Activated naive CD4-positive, alpha-beta T cell treated with anti-CD3 and anti-CD28 coated beads, Interleukin-2, amount 50 U/mL, for 72 hours (primary cell): Measurements from ENCODE around the gene SGMS1. TPM values are rescaled to one million over a fixed set of nuclear protein-coding genes. Genes with fewer than 3 reads are reported as not detected.

Source experiments
- ATAC-seq, 2 donors: fragments of 150-1000 bp; cut with Tn5 transposase; 2 replicates each; pipeline ENCODE4 v1.10.0; 2021; ENCODE audit warnings: mild to moderate bottlenecking in 2 of 2, moderate library complexity in 2 of 2
- DNase-seq, 2 donors: peaks; one replicate each; pipeline ENCODE4 v3.0.0; 2021 to 2022; ENCODE audit warnings: low spot score in 2 of 2
- H3K27ac Mint-ChIP-seq, 2 donors: one replicate each; pipeline ENCODE4 v1.8.0; 2022; ENCODE audit warnings: mild to moderate bottlenecking in 2 of 2, mixed read lengths in 2 of 2
- H3K36me3 Mint-ChIP-seq, 2 donors: one replicate each; pipeline ENCODE4 v1.8.0; 2022; ENCODE audit warnings: mixed read lengths in 2 of 2
- H3K9me3 Mint-ChIP-seq, 2 donors: one replicate each; pipeline ENCODE4 v1.8.0; 2022; ENCODE audit warnings: mixed read lengths in 2 of 2
- total RNA-seq, 2 donors: library from RNA; stranded (reverse); gene quantifications; one replicate each; pipeline ENCODE4 v1.2.3, GENCODE V29; 2022

SGMS1 gene
- total RNA-seq, 2 donors from 2014 or later = 8.1 to 11.2 TPM

GRCh38 chr10:50621968-50622705, 1.6 kb downstream of the SGMS1 start:
- ATAC-seq (peak; percentile 21 to 47), DNase-seq (peak; percentile 46 to 85)
- Mint-ChIP-seq H3K9me3 (no peaks in the 10 kb centered on the region), H3K27ac (peak overlapping the region; percentile 80 to 94), H3K36me3 (peaks cover 0 to 13% of the 10 kb centered on the region in 2 donors)

DNA sequence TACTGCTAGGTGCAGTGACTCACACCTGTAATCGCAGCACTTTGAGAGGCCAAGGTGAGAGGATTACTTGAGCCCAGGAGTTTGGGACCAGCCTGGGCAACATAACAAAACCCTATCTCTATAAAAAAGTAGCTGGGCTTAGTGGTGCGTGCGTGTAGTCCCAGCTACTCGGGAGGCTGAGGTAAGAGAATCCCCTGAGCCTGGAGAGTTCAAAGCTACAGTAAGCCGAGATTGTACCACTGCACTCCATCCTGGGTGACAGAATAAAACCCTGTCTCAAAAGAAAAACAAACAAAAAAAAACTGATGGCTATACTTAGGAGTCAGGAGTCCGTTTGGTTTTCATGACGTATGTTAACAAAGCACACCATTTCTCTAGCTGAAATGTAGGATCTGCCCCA, 2.9 kb downstream of the SGMS1 start:
- no peaks in the 10 kb centered on the region for H3K9me3 Mint-ChIP-seq
- H3K36me3 Mint-ChIP-seq = peaks cover 0 to 13% of the 10 kb centered on the region in 2 donors
- no peak overlapping the region for H3K27ac Mint-ChIP-seq
- ATAC-seq = no peak
- no peak for DNase-seq

GRCh38 chr10:50619882-50620281, 3.9 kb downstream of the SGMS1 start:
- ATAC-seq = no peak
- H3K9me3 Mint-ChIP-seq = no peaks in the 10 kb centered on the region
- peaks cover 0 to 8% of the 10 kb centered on the region in 2 donors for H3K36me3 Mint-ChIP-seq
- no peak for DNase-seq
- no peak overlapping the region for H3K27ac Mint-ChIP-seq

DNA sequence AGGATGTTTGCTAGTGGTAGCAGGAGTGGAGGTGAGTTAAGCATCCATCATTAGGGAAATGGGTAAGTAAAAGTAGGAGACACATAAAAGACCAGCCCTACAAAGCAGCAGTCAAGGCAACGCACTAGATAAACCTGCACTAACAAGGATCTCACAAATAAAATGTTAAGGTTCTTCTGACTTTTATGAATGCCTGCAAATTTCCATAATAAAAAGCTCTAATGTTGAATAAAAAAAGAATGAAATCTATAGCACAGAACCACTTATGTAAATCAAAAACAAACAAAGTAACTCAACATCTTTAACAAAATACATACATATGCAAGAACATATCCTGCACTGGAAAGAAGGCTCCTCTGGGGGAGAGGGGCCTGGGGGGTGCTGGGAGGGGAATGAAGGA, 4.6 kb downstream of the SGMS1 start:
- ATAC-seq = no peak

DNA sequence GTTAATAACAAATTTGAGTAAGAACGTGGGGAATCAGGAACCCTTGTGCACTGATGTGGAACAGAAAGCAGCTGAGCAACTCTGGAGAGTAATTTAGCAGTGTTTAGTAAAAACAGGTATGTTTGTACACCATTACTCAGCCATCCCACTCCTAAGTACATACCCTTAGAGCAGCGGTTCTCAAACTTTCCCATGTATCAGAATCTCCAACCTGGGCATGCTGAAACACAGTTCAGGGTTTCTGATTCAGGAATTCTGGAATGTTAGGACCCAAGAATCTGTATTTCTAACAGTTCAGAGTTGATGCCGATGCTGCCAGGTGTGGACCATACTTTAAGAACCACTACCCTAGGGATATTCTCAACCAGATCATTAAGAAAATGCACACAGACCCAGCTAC, 5.1 kb downstream of the SGMS1 start:
- H3K27ac Mint-ChIP-seq = peak overlapping the region in 1 of 2 donors; percentile 4
- DNase-seq (no peak), ATAC-seq (no peak)
- H3K9me3 Mint-ChIP-seq = no peaks in the 10 kb centered on the region
- peaks cover 0 to 8% of the 10 kb centered on the region in 2 donors for H3K36me3 Mint-ChIP-seq

More for the DNA sequence above, 4.6 kb downstream of the SGMS1 start:
- DNase-seq = no peak
- Mint-ChIP-seq H3K27ac (peak overlapping the region in 1 of 2 donors; percentile 4), H3K9me3 (no peaks in the 10 kb centered on the region), H3K36me3 (peaks cover 0 to 8% of the 10 kb centered on the region in 2 donors)

DNA sequence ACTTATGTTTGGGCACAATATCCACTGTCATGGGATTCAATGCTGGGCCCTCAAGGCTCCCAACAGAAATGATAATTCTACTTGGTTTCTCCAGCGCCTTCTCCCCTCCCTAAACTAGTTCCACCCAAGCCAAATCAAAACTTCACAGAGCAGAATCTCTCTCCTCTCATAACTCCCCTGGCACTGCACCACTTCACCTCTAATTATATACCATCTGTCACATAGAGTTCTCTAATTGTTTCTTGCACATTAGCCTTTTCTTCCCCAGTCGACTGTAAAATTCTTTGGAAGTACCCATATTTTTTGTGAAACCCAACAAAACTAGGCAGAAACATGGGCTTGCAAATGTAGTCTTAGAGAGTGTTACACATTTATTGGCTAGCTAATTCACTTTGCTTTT, 8.1 kb downstream of the SGMS1 start:
- no peak for DNase-seq
- Mint-ChIP-seq H3K27ac (no peak overlapping the region), H3K36me3 (no peaks in the 10 kb centered on the region), H3K9me3 (no peaks in the 10 kb centered on the region)
- no peak for ATAC-seq

DNA sequence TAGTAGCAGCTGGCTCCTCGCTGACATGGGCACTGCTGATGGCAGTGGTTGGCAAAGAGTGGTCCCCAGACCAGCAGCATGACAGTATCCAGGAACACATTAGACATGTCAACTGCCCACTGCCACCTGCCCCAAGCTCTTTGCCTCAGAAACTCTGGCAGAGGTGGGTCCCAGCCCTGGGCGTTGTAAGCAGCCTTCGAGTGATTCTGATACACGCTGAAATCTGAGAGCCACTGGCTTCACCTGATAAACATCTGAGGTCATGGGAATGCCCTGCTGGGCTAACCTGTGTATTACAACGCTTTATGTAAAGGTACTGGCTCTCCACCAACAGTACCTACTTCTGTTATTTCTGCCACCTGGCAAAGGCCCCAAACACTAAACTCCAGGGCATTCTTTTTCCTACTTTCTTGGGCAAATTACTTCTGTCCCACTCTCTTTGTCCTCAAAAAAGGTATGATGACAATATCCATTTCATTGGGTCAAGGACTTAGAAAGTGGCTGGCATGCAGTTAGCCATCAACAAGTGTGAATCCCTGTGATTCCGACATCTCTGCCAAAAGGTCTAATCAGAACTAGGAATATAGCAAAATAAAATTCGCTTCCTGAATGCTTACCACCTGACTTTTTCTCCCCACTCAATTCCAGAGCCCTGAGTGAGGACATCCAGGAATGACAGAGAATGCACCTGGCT, 9.2 kb downstream of the SGMS1 start:
- Mint-ChIP-seq H3K36me3 (no peaks in the 10 kb centered on the region), H3K27ac (peak overlapping the region in 1 of 2 donors; percentile 14), H3K9me3 (no peaks in the 10 kb centered on the region)
- ATAC-seq (peak; percentile 43 to 59), DNase-seq (no peak)

GRCh38 chr10:50613726-50614443, 9.9 kb downstream of the SGMS1 start:
- Mint-ChIP-seq H3K9me3 (no peaks in the 10 kb centered on the region), H3K36me3 (no peaks in the 10 kb centered on the region), H3K27ac (peak overlapping the region in 1 of 2 donors; percentile 14)
- ATAC-seq = no peak
- DNase-seq = no peak

- ATAC-seq = peak; percentile 37 to 83
- peak overlapping the region in 1 of 2 donors; percentile 14 for H3K27ac Mint-ChIP-seq
- H3K36me3 Mint-ChIP-seq = no peaks in the 10 kb centered on the region
- DNase-seq = no peak
- H3K9me3 Mint-ChIP-seq = no peaks in the 10 kb centered on the region
Measured at GRCh38 chr10:50613150-50613549, 10.6 kb downstream of the SGMS1 start.

DNA sequence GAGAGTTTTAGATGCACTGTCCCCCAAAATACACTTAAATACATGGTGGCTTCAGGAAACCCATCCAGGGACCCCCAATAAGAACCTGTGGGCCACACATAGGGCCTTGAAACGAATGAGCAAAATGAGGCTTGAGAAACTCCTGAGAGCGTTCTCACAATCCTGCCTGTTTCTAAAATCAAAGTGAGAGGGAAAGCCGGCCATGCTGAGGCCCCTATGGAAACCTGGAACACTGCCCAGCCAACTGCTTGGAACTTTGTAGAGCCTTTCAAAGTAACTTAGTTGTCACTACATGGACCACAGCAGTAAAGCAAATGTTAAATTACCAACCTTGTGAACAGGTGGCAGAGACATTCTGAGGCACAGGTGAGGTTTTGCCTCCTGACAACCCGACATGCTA, 13.4 kb downstream of the SGMS1 start:
- ATAC-seq (no peak), DNase-seq (no peak)
- Mint-ChIP-seq H3K27ac (no peak overlapping the region), H3K36me3 (no peaks in the 10 kb centered on the region), H3K9me3 (no peaks in the 10 kb centered on the region)

- H3K9me3 Mint-ChIP-seq = no peaks in the 10 kb centered on the region
- ATAC-seq = no peak
- no peak for DNase-seq
- no peak overlapping the region for H3K27ac Mint-ChIP-seq
- no peaks in the 10 kb centered on the region for H3K36me3 Mint-ChIP-seq
Measured at GRCh38 chr10:50607356-50607925, 16.3 kb downstream of the SGMS1 start.

DNA sequence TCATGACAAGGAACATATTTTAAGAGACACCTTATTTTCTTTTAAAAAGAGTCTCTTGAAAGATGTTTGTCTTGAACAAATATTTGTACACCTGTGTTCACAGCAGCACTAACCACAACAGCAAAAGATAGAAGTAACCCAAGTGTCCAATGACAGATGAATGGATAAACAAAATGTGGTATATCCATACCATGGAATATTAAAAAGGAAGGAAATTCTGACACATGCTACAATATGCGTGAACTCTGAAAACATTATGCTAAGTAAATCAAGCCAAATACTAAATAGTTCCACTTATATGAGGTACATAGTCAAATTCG, 17.8 kb downstream of the SGMS1 start:
- H3K27ac Mint-ChIP-seq = no peak overlapping the region
- no peak for ATAC-seq
- DNase-seq = no peak
- H3K9me3 Mint-ChIP-seq = no peaks in the 10 kb centered on the region
- H3K36me3 Mint-ChIP-seq = no peaks in the 10 kb centered on the region

DNA sequence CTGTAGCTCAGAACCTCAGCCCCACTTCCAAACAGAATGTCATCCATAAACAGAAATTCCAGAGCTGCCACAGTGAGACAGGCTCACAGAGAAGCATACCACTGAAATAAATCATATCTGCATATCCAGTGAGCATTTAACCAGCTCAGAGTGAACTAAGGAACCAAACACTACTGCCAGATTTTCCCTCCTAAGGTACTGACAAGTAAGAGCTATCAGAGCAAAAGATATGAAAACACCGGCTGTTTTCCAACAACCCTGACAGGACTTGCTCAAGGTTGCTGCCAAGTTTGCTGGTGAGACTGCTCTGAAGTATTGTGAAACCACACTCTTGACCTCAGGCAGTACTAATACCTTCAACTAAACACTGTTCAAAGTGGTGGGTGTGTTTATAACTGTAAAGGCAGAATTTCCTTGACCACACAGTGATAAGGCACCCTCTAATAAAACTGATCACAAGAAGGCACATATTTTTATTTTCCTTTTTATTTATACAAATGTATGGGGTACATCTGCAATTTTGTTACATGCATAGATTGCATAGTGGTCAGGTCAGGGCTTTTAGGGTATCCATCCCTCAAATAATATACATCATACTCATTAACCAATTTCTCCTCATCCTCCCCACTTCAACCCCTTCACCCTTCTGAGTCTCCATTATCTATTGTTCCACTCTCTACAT, 18.3 kb downstream of the SGMS1 start:
- Mint-ChIP-seq H3K36me3 (no peaks in the 10 kb centered on the region), H3K9me3 (no peaks in the 10 kb centered on the region), H3K27ac (peak overlapping the region in 1 of 2 donors; percentile 15)
- DNase-seq (no peak), ATAC-seq (peak in 1 of 2 donors; percentile 64)

GRCh38 chr10:50604809-50605208, 18.9 kb downstream of the SGMS1 start:
- Mint-ChIP-seq H3K36me3 (no peaks in the 10 kb centered on the region), H3K9me3 (no peaks in the 10 kb centered on the region), H3K27ac (peak overlapping the region in 1 of 2 donors; percentile 15)
- ATAC-seq (peak in 1 of 2 donors; percentile 70), DNase-seq (no peak)

- Mint-ChIP-seq H3K36me3 (no peaks in the 10 kb centered on the region), H3K9me3 (no peaks in the 10 kb centered on the region), H3K27ac (peak overlapping the region in 1 of 2 donors; percentile 15)
- ATAC-seq (no peak), DNase-seq (no peak)
Measured at GRCh38 chr10:50604049-50604640, 19.6 kb downstream of the SGMS1 start.

DNA sequence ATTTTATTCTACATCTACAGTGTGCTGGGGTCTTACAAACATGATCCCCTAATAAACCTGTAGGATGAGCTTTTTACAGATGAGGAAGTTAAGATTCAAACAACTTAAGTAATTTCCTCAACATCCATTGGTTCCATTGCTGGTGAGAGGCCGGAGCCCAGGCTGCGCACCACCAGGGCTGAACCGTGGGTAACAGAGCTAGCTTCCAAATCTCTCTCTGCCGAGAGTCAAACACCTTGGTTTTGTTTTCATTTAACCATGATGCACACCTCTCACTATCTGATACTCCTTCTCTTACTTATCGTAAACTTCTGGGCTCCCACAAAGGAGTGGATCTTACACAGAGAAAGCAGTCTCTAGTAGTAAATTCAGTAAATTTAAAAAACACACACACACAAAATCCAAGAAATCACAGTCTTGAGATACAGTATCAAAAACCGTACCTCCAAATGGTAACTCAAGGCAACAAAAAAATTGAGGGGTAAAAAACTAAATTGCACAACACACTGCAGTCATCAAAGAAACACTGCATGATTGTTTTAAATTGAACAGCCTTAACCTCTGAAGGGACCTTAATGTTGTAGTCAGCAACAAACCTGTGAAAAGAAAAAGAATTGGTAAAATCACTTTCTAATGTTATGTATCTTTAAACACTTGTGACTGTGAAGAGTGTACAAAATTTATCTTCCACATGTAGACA, 20.5 kb downstream of the SGMS1 start:
- Mint-ChIP-seq H3K36me3 (peaks cover 0 to 5% of the 10 kb centered on the region in 2 donors), H3K27ac (no peak overlapping the region), H3K9me3 (no peaks in the 10 kb centered on the region)
- ATAC-seq (no peak), DNase-seq (no peak)
